ENCODE results near the gene CARMIL1.

- no peak for TF ChIP-seq CTCF (IDR thresholded peaks at IDR 0.05)
- no peak for TF ChIP-seq POLR2AphosphoS5 (IDR thresholded peaks at IDR 0.05)
These were observed 1.3 kb downstream of the CARMIL1 start for GRCh38 chr6:25280344-25281074.
